Thoracic aorta (tissue), 2 donors: ENCODE data around the gene ZNF654. TPM values are rescaled to one million over a fixed set of nuclear protein-coding genes. Genes with fewer than 3 reads are reported as not detected.

Experiments
- ATAC-seq: fragments of 150-250 bp; one replicate; pipeline ENCODE4 v1.8.0; 2017; ENCODE audit warnings: low read depth; ENCODE audit not compliant: insufficient number of reproducible peaks, low FRiP score
- DNase-seq: peaks from one replicate; pipeline ENCODE4 v3.0.0-alpha.2; 2020; ENCODE audit warnings: low spot score
- H3K27ac ChIP-seq, 2 donors: fragments of 200-600 bp; sonication (generic); 1 replicate in 1 of 2; 2 replicates in 1 of 2; pipeline ENCODE4 v1.5.1; 2016; ENCODE audit warnings: mild to moderate bottlenecking in 2 of 2, moderate library complexity in 2 of 2
- H3K27me3 ChIP-seq: fragments of 200-600 bp; sonication (generic); replicated peaks from 2 replicates; pipeline ENCODE4 v1.6.0; 2016; ENCODE audit warnings: mild to moderate bottlenecking; ENCODE audit not compliant: insufficient read depth
- H3K36me3 ChIP-seq: fragments of 200-600 bp; sonication (generic); one replicate; pipeline ENCODE4 v1.5.1; 2016
- H3K4me1 ChIP-seq, 2 donors: fragments of 200-600 bp; sonication (generic); 1 replicate in 1 of 2; 2 replicates in 1 of 2; pipeline versions ENCODE4 v1.5.1 to v1.6.0; 2016; ENCODE audit warnings: low read depth in 2 of 2, mild to moderate bottlenecking in 1 of 2; ENCODE audit not compliant: control insufficient read depth in 1 of 2
- H3K4me3 ChIP-seq: fragments of 200-600 bp; sonication (generic); 2 replicates; pipeline ENCODE4 v1.5.1; 2016; ENCODE audit warnings: mild to moderate bottlenecking
- H3K9me3 ChIP-seq: fragments of 200-600 bp; sonication (generic); 2 replicates; pipeline ENCODE4 v1.5.1; 2016
- CTCF ChIP-seq: fragments of 200-600 bp; sonication (generic); IDR thresholded peaks from one replicate; pipeline ENCODE4 v1.5.1; 2019; ENCODE audit warnings: antibody characterized with exemption
- total RNA-seq, 2 donors: library from RNA; depleted of rRNA; stranded (reverse); fragments of >200 nt; gene quantifications; one replicate each; pipeline versions ENCODE4 v1.1.0 to v1.2.3, GENCODE V29; 2016

ZNF654 gene
- total RNA-seq, 2 donors from 2014 or later = 7.7 to 15.4 TPM

DNA sequence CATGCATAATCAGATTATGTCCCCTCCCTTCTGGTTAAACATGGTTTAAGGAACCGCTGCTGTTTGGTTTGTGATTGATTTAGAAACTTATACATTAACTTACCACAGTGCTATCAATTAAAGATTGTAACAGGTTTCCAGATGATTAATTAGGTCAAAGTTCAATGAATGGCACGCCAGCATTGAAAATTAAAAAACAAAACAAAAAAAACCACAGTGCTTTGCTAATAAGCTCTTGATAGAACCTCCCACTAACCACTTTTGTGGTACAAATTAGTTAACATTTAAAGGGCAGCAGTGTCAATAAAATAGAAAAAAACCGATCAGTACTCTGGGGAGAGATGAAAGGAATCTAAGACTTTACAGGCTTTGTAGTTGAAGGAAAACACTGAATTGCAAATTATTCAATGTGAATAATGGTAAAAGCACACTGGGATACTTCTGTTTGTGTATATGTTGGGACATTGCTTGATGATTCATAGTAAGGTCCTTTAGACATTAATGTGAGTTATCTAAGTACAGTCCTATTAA, 83.1 kb downstream of the ZNF654 start:
- Histone ChIP-seq H3K9me3 (no peaks in the 10 kb centered on the region), H3K4me1 (no peaks in the 10 kb centered on the region), H3K4me3 (no peak overlapping the region), H3K27ac (no peak overlapping the region), H3K27me3 (no peaks in the 10 kb centered on the region), H3K36me3 (peaks cover 14% of the 10 kb centered on the region)
- ATAC-seq (no peak), DNase-seq (no peak)
- TF ChIP-seq CTCF = no peak

DNA sequence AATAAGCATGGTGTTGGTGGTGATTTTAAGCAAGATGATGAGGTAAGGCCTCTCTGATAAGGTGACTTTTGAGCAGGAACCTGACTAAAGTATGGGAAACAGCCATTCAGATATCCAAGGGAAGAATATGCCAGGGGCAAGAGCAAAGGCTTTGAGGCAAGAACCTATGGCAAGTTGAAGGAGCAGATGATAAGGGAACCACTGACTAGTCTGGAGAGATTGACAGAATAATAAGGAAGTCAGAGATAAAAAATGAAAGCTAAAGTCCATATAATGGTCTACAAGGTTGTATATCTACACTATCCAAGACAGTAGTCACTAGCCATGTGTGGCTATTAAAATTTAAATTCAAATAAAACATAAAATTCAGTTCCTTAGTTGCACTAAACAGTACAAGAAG, 88.2 kb downstream of the ZNF654 start:
- ATAC-seq (no peak), DNase-seq (no peak)
- no peaks in the 10 kb centered on the region for H3K27me3 ChIP-seq
- no peaks in the 10 kb centered on the region for H3K36me3 ChIP-seq
- H3K27ac ChIP-seq = no peak overlapping the region
- peaks cover 9 to 19% of the 10 kb centered on the region in 2 donors for H3K4me1 ChIP-seq
- H3K9me3 ChIP-seq = no peaks in the 10 kb centered on the region
- TF ChIP-seq CTCF = no peak
- H3K4me3 ChIP-seq = no peak overlapping the region

- ATAC-seq (no peak), DNase-seq (no peak)
- Histone ChIP-seq H3K4me1 (peaks cover 17 to 29% of the 10 kb centered on the region in 2 donors), H3K4me3 (peak overlapping the region; percentile 90), H3K9me3 (no peaks in the 10 kb centered on the region), H3K36me3 (no peaks in the 10 kb centered on the region), H3K27me3 (no peaks in the 10 kb centered on the region), H3K27ac (no peak overlapping the region)
- TF ChIP-seq CTCF = no peak
These were observed 89.6 kb downstream of the ZNF654 start for GRCh38 chr3:88148651-88149050.

GRCh38 chr3:88149101-88149508, 90.0 kb downstream of the ZNF654 start:
- DNase-seq (no peak), ATAC-seq (no peak)
- no peaks in the 10 kb centered on the region for H3K9me3 ChIP-seq
- TF ChIP-seq CTCF = no peak
- no peaks in the 10 kb centered on the region for H3K27me3 ChIP-seq
- H3K4me1 ChIP-seq = peaks cover 17 to 29% of the 10 kb centered on the region in 2 donors
- H3K4me3 ChIP-seq = peak overlapping the region; percentile 90
- peak overlapping the region; percentile 19 to 89 for H3K27ac ChIP-seq
- H3K36me3 ChIP-seq = no peaks in the 10 kb centered on the region

- Histone ChIP-seq H3K4me3 (peak within 1 kb of the TSS; percentile 90), H3K36me3 (peaks cover under 1% of the 10 kb centered on the region), H3K4me1 (peaks cover 17 to 29% of the 10 kb centered on the region in 2 donors), H3K9me3 (no peaks in the 10 kb centered on the region), H3K27me3 (no peaks in the 10 kb centered on the region), H3K27ac (peak within 1 kb of the TSS; percentile 89 to 91)
- peak; percentile 69 for DNase-seq
- peak; percentile 90 for ATAC-seq
- no peak for TF ChIP-seq CTCF
These were observed 90.7 kb downstream of the ZNF654 start, which contains the start of gene C3orf38 for GRCh38 chr3:88149509-88150362. Gene C3orf38 (plus strand): TSS chr3:88149959. CDS start chr3:88150053, 94 bp downstream.
